ENCODE data around the gene SMC6.

DNA sequence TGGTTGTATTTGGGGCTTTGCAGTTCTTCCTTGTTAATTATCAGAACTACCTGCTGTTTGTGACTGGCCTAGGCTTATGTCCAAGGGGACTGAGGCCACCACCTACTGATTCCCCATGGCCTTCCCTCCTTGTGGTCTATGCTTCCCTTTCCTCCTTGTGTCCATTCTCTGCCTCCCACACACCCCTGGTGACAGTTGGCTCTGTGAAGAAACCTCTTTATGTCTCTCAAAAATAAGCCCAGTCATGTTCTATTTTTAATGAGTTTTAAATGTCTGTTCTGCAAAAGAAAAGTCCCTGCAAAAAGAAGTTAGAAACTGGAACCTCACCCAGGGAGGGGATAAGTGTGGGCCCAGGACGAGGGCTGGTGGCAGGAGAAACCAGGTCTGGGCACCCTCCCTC is 105.0 kb downstream of the SMC6 start:
- TF ChIP-seq YY1 (IDR thresholded peaks at IDR 0.05; ENCODE audit: insufficient read depth, insufficient read length) (no peak), SUZ12 (IDR thresholded peaks at IDR 0.05; ENCODE audit: extremely low read depth, insufficient read depth, insufficient read length) (no peak)
